Uterine smooth muscle cell (primary cell): ENCODE measurements around the gene L3MBTL3. TPM values are rescaled to one million over a fixed set of nuclear protein-coding genes. Genes with fewer than 3 reads are reported as not detected.

ENCODE experiments used
- total RNA-seq: library from RNA; depleted of rRNA; stranded (reverse); fragments of >200 nt; gene quantifications from 2 replicates; pipeline ENCODE4 v1.2.3, GENCODE V29; 2014

The L3MBTL3 gene
- total RNA-seq, result 4.8 and 5.0 TPM in 2 replicates

GRCh38 chr6:130018292-130018743, at the start of gene L3MBTL3:
Gene L3MBTL3 (plus strand): TSS chr6:130018581. CDS start chr6:130042700, 24,119 bp downstream.

Other genes starting within 250 kb of the L3MBTL3 start
- gene TMEM244, start 157.3 kb upstream of the L3MBTL3 start, total RNA-seq, result 0.66 TPM in 1 of 2 replicates, not detected in the other
- gene SAMD3, start 204.4 kb downstream of the L3MBTL3 start, total RNA-seq, result 12.4 and 14.4 TPM in 2 replicates